GM19240 (cell line): ENCODE data around the gene BATF.
A peak's percentile ranks its signal among the peaks of the same experiment; 100 is the strongest.

Experiments used
- DNase-seq: peaks from one replicate; pipeline ENCODE4 v3.0.0; 2011; ENCODE audit warnings: low spot score; ENCODE audit not compliant: insufficient read length

The BATF gene

DNA sequence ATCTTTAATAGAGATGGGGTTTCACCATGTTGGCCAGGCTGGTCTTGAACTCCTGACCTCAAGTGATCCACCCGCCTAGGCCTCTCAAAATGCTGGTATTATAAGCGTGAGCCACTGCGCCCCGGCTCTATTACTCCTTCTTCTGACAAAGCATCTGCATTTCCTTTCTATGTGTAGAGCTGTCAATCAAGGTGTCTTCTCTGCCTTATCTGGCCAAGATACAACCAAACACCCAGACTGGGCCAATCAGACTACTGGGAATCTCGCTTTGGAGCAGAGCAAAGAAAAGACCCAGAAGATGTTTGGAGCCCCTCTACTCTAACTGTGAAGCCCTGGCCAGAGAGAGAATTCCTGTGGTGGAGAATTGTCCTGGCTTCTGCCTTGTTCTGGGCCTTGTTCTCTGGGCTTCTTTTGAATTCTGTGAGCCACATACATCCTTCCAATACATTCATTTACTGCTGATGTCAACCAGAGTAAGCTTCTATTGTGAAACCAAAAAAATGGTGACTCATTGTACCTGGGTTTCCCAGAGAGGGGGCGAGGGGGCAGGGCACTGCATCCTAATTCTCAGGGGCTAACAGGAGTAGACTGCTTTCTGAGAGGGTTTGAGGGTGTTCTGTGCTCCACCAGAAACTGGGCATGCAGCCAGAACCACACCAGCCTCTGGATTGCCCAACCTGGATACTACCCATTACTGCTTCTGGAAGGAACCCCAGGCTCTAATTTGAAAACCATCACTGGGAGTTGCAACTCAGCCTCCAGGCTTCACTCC is 37.4 kb downstream of the BATF start:
- DNase-seq: no peak

DNA sequence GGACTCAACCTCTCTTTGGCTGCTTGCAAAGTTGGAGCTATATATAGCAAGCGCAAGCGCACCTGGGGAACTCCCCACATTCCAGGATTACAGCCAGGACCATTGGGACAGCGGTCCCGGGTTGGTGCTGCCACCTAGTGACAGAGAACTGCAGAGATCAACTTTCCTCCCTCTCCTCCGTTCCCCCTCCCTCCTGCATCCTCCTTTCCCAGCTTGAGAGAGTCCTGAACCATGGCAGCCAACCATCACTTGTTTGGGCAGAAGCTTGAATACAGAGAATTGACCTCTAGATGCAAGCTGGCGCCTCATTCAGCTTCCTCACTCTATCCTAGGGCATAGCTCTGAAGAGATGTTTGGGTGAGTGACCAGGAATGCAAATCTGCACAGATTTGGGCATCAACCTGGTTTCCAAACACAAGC is 38.8 kb downstream of the BATF start:
- no peak for DNase-seq

DNA sequence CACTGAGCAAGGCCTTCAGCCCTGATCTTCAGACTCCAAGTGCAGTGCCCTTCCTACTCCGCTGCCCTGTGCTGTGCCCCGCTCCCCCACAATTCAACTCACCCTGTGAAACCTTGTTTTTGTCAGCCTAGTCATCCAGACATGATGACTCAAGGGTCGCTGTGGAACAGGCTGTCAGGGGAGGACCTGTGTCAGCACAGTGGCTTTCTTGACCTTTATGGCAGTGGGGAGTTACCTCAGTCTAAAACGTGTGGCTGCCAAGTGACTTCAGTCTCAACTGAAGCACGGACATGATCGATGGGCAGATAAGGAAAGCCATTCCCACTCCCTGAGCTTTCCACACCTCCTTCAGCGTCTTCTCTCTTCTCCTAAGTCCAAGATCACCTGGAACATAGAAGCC is 39.8 kb downstream of the BATF start:
- DNase-seq: no peak

GRCh38 chr14:75562489-75562888 is 40.2 kb downstream of the BATF start:
- no peak for DNase-seq

DNA sequence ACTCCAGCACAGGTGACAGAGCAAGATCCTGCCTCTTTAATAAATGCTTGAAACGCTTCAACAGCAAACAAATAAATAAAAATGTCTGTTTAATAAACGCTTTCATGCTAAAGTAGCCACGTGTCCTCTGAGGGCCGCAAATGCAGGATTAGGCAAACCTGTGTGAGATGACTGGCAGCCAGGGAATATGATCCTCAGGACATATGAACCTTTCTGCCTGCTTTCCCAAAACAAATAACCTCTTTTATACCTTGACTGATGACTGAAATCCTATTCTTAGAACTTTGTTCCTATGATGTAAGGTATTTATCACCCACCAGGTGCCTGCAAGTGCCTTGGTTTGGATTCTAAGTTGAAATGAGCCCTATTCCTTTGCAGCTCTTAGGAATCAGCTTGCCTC is 41.7 kb downstream of the BATF start:
- no peak for DNase-seq

DNA sequence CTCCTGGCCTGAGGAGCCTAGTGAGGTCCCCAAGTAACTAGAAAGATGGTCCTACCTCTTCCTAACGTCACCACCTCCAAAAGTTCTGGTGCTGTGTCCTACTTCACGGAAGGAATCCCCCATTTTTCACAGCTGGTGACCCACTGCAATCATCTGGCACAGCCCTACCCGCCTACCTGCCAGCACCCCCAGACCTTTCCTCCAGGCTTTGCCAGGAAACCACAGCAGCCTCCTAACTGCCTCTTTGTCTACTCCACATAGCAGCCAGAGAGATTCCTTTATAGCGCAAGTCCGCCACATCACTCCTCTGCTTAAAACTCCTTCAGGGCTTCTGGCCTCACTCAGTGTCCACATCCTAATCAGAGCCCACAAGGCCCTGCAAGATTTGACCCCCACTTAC is 42.8 kb downstream of the BATF start:
- DNase-seq: no peak

- no peak for DNase-seq
Observed at GRCh38 chr14:75566321-75566720, 44.1 kb downstream of the BATF start.

DNA sequence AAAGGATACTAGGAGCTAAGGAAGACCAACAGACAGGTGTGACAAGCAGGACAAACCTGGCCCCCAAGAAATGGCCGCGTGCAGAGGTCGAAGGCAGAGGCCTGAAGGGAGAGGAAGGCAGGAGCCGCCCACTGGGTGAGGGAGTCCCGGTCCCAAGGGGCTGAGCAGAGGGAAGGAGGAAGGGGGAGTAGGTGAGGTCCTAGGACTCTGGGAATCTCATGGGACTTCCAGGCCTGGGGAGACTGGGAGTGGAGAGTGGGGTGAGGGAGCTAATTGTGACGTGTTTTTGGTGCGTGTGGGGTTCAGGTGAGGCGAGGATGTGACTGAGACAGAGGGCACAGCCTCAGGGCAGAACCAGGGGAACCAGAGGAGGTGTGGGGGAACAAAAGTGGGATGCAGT is 44.5 kb downstream of the BATF start:
- DNase-seq: no peak

GRCh38 chr14:75568140-75568539 is 45.9 kb downstream of the BATF start:
- no peak for DNase-seq

GRCh38 chr14:75568791-75569190 is 46.5 kb downstream of the BATF start:
- DNase-seq: no peak

GRCh38 chr14:75570797-75571196 is 48.5 kb downstream of the BATF start:
- DNase-seq: no peak

GRCh38 chr14:75572104-75572503 is 49.8 kb downstream of the BATF start:
- DNase-seq: no peak

GRCh38 chr14:75577090-75577489 is 54.8 kb downstream of the BATF start:
- DNase-seq: no peak

GRCh38 chr14:75577729-75578101 is 55.4 kb downstream of the BATF start:
- DNase-seq: peak; percentile 76

GRCh38 chr14:75578102-75578785 is 56.0 kb downstream of the BATF start, which contains the start of gene FLVCR2:
TSS of gene FLVCR2 (plus strand) at chr14:75578620. CDS start at chr14:75578973, 353 bp downstream.
- DNase-seq: no peak

DNA sequence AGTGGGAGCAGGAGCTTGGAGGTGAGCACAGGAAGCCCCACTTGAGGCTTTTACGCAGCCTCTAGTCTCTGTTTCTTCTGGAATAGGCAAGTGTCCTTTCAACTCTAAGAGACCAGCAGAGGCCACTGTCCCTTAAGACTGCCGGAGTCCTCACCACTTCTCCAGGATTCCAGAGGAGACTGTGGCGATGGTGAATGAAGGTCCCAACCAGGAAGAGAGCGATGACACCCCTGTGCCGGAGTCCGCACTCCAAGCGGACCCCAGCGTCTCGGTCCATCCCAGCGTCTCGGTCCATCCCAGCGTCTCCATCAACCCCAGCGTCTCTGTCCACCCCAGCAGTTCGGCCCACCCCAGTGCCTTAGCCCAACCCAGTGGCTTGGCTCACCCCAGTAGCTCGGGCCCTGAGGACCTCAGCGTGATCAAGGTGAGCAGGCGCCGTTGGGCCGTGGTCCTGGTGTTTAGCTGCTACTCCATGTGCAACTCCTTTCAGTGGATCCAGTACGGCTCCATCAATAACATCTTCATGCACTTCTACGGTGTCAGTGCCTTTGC is 56.6 kb downstream of the BATF start:
- no peak for DNase-seq

DNA sequence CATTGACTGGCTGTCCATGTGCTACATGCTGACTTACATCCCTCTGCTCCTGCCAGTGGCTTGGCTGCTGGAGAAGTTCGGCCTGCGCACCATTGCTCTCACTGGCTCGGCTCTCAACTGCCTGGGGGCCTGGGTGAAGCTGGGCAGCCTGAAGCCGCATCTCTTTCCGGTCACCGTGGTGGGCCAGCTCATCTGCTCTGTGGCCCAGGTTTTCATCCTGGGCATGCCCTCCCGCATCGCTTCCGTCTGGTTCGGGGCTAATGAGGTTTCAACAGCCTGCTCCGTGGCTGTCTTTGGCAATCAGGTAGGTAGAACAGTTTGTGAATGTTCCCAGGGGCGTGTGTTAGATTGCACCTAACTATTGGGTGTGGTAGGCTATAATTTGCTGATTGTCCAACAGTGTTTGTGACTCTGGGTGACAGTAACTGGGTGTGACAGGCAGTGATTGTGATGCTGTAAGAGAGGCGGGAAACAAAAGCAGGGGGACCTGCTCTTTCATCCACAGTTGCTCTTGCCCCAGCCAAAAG is 57.1 kb downstream of the BATF start:
- no peak for DNase-seq

DNA sequence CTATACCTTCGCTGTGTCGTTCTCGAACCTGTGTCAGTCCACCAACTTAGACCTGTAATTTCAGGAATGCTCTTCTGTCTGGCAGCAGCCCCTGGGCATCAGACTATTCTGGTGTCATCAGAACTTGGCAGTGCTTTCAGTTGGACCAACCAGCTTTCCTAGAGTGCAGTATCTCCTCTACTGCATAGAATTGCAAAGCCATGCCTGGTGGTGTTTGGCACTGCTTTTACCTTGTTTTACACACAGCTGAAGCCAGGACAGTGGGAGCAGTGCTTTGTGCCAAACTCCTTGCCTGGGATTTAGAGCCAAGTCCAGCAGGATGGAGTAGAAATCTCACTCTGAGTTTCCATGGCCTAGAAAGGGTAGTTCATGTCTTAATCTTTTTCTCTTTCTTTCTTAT is 57.6 kb downstream of the BATF start:
- no peak for DNase-seq

DNA sequence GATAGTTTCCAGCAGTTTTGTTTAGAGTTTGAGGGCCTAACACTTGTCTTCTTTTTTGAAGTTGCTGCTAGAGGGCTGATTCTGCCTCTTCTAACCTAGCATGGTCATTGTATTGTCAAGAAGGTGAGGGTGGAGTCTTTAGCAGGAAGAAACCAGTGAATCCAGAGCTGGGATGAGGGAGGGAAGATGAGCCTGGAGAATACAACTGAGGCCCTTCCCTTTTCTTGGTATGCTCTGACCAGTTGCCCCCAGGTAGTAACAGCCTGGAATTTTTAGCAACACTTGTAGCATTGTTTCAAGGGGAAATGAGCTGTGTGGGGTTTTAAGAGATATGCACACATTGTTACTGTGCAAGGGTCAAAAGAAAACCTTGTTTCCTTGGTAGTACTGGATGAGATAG is 65.1 kb downstream of the BATF start:
- no peak for DNase-seq

GRCh38 chr14:75589931-75590330 is 67.7 kb downstream of the BATF start:
- no peak for DNase-seq

DNA sequence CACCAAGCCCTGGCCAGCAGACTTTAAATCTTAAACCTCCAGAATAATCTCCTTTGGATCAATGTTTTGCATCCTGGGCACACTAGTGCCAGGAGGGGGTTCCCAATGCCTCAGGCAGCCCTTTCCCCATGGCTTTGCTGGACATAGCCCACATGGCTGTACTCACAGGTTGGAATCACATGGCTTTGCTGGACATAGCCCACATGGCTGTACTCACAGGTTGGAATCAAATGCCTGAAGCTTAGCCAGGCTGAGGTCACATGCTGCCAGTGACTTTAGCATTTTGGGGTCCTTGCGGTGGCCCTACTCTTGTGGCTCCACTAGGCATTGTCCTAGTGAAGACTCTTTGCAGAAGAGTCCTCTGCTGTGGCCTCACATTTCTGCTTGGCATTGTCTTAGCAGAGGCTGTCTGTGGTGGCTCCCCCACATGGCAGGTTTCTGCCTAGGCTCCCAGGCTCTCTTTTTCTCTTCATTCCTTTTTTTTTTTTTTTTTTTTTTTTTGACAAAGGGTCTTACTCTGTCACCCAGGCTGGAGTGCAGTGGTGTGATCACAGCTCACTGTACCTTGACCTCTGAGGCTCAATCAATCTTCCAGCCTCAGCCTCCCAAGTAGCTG is 69.2 kb downstream of the BATF start:
- DNase-seq: no peak

DNA sequence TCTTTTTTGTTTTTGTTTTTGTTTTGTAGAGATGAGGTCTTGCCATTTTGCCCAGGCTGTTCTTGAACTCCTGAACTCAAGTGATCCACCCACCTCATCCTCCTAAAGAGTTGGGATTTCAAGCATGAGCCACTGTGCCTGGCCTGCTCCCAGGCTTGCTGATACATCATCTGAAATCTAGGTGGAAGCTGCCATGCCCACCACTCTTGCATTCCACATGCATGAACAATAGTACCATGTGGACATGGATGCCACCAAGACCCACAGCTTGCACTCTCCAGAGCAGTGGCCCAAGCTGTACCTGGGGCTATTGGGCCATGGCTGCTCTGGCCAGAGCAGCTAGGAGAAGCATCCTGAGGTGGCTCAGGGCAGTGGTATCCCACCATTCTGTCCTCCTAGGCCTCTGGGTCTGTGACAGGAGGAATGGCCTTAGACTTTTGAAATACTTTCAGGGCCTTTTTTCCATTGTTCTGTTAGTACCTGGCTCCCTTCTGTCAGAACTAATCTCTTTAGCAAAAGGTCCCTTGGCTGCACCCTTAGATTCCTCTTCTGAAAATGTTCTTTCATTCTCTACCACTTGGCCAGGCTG is 69.8 kb downstream of the BATF start:
- no peak for DNase-seq
